ENCODE results near the gene CD209.

Gene CD209

GRCh38 chr19:7739801-7740681, 7.3 kb downstream of the CD209 start:
- Histone ChIP-seq H2AK5ac (ENCODE audit: low read length) (no peak overlapping the region), H3K27ac (ENCODE audit: low read depth, low read length) (no peak overlapping the region), H3K36me3 (ENCODE audit: control insufficient read depth in 1 of 2, insufficient read depth in 2 of 2, low read length in 2 of 2) (no peaks in the 10 kb centered on the region), H3K79me2 (ENCODE audit: control insufficient read depth, insufficient read depth, low read length, poor library complexity) (no peaks in the 10 kb centered on the region), H3K23ac (ENCODE audit: low read length) (no peak overlapping the region), H3K4me3 (ENCODE audit: low read depth, low read length) (no peak overlapping the region), H3K18ac (ENCODE audit: low read length) (no peak overlapping the region), H3K27me3 (ENCODE audit: insufficient read depth, low read length) (no peaks in the 10 kb centered on the region), H4K8ac (ENCODE audit: low read depth, low read length) (no peak overlapping the region), H2BK5ac (ENCODE audit: low read depth, low read length, poor library complexity) (no peak overlapping the region), H3K4me2 (ENCODE audit: low read length) (no peak overlapping the region), H3K4me1 (ENCODE audit: control insufficient read depth in 1 of 2, insufficient read depth in 2 of 2, low read length in 2 of 2) (no peaks in the 10 kb centered on the region), H2BK120ac (ENCODE audit: insufficient read depth, low read length, poor library complexity) (no peak overlapping the region), H3K9me3 (ENCODE audit: insufficient read depth, low read depth, low read length) (no peaks in the 10 kb centered on the region), H4K12ac (ENCODE audit: low read depth, low read length) (no peak overlapping the region), H2AFZ (ENCODE audit: insufficient read depth, low read length, poor library complexity) (no peak overlapping the region), H3K79me1 (ENCODE audit: low read length) (no peaks in the 10 kb centered on the region), H3K9ac (ENCODE audit: low read length) (no peak overlapping the region), H4K91ac (ENCODE audit: low read depth, low read length) (no peak overlapping the region), H2BK12ac (ENCODE audit: low read length) (no peak overlapping the region), H3K4ac (ENCODE audit: low read depth, low read length) (no peak overlapping the region), H3K14ac (ENCODE audit: low read length) (no peak overlapping the region)
- no peak for DNase-seq
- no CpG with 5 or more reads among the region's 19 CpGs for WGBS (ENCODE audit: extremely low coverage, insufficient coverage, insufficient read length)

GRCh38 chr19:7739211-7739755, 8.1 kb downstream of the CD209 start:
- no peak overlapping the region for H4K12ac ChIP-seq (ENCODE audit: low read depth, low read length)
- no peak overlapping the region for H4K91ac ChIP-seq (ENCODE audit: low read depth, low read length)

GRCh38 chr19:7738023-7738422, 9.3 kb downstream of the CD209 start:
- no CpG with 5 or more reads among the region's 7 CpGs for WGBS (ENCODE audit: extremely low coverage, insufficient coverage, insufficient read length)

More at GRCh38 chr19:7739211-7739755, 8.1 kb downstream of the CD209 start:
- H2BK12ac ChIP-seq (ENCODE audit: low read length) = no peak overlapping the region
- no peak overlapping the region for H3K23ac ChIP-seq (ENCODE audit: low read length)
- H2AK5ac ChIP-seq (ENCODE audit: low read length) = no peak overlapping the region
- no peak overlapping the region for H3K9ac ChIP-seq (ENCODE audit: low read length)
- no peak overlapping the region for H4K8ac ChIP-seq (ENCODE audit: low read depth, low read length)
- no peak for DNase-seq
- no peak overlapping the region for H2BK5ac ChIP-seq (ENCODE audit: low read depth, low read length, poor library complexity)
- no peak overlapping the region for H3K14ac ChIP-seq (ENCODE audit: low read length)
- H3K79me2 ChIP-seq (ENCODE audit: control insufficient read depth, insufficient read depth, low read length, poor library complexity) = no peaks in the 10 kb centered on the region
- no peak overlapping the region for H2AFZ ChIP-seq (ENCODE audit: insufficient read depth, low read length, poor library complexity)
- H3K27me3 ChIP-seq (ENCODE audit: insufficient read depth, low read length) = no peaks in the 10 kb centered on the region
- H3K4me3 ChIP-seq (ENCODE audit: low read depth, low read length) = no peak overlapping the region
- no peak overlapping the region for H3K4ac ChIP-seq (ENCODE audit: low read depth, low read length)
- no peak overlapping the region for H2BK120ac ChIP-seq (ENCODE audit: insufficient read depth, low read length, poor library complexity)
- no peak overlapping the region for H3K18ac ChIP-seq (ENCODE audit: low read length)
- no peak overlapping the region for H3K27ac ChIP-seq (ENCODE audit: low read depth, low read length)
- no CpG with 5 or more reads among the region's 2 CpGs for WGBS (ENCODE audit: extremely low coverage, insufficient coverage, insufficient read length)
- H3K79me1 ChIP-seq (ENCODE audit: low read length) = no peaks in the 10 kb centered on the region
- H3K9me3 ChIP-seq (ENCODE audit: insufficient read depth, low read depth, low read length) = no peaks in the 10 kb centered on the region
- H3K4me1 ChIP-seq (ENCODE audit: control insufficient read depth in 1 of 2, insufficient read depth in 2 of 2, low read length in 2 of 2) = no peaks in the 10 kb centered on the region
- no peaks in the 10 kb centered on the region for H3K36me3 ChIP-seq (ENCODE audit: control insufficient read depth in 1 of 2, insufficient read depth in 2 of 2, low read length in 2 of 2)
- no peak overlapping the region for H3K4me2 ChIP-seq (ENCODE audit: low read length)

GRCh38 chr19:7737215-7737614, 10.1 kb downstream of the CD209 start:
- Histone ChIP-seq H2AFZ (ENCODE audit: insufficient read depth, low read length, poor library complexity) (no peak overlapping the region), H4K91ac (ENCODE audit: low read depth, low read length) (no peak overlapping the region), H4K12ac (ENCODE audit: low read depth, low read length) (no peak overlapping the region), H3K23ac (ENCODE audit: low read length) (no peak overlapping the region), H2BK12ac (ENCODE audit: low read length) (no peak overlapping the region), H3K79me1 (ENCODE audit: low read length) (no peaks in the 10 kb centered on the region), H3K27ac (ENCODE audit: low read depth, low read length) (no peak overlapping the region), H3K18ac (ENCODE audit: low read length) (no peak overlapping the region), H2AK5ac (ENCODE audit: low read length) (no peak overlapping the region), H4K8ac (ENCODE audit: low read depth, low read length) (no peak overlapping the region), H3K79me2 (ENCODE audit: control insufficient read depth, insufficient read depth, low read length, poor library complexity) (no peaks in the 10 kb centered on the region), H2BK5ac (ENCODE audit: low read depth, low read length, poor library complexity) (no peak overlapping the region), H3K36me3 (ENCODE audit: control insufficient read depth in 1 of 2, insufficient read depth in 2 of 2, low read length in 2 of 2) (no peaks in the 10 kb centered on the region), H3K4ac (ENCODE audit: low read depth, low read length) (no peak overlapping the region), H3K9ac (ENCODE audit: low read length) (no peak overlapping the region), H3K14ac (ENCODE audit: low read length) (no peak overlapping the region), H3K4me3 (ENCODE audit: low read depth, low read length) (no peak overlapping the region), H3K9me3 (ENCODE audit: insufficient read depth, low read depth, low read length) (no peaks in the 10 kb centered on the region), H3K4me2 (ENCODE audit: low read length) (no peak overlapping the region), H3K27me3 (ENCODE audit: insufficient read depth, low read length) (no peaks in the 10 kb centered on the region), H3K4me1 (ENCODE audit: control insufficient read depth in 1 of 2, insufficient read depth in 2 of 2, low read length in 2 of 2) (no peaks in the 10 kb centered on the region), H2BK120ac (ENCODE audit: insufficient read depth, low read length, poor library complexity) (no peak overlapping the region)
- peak in 1 of 2 donors; percentile 45 for DNase-seq
- no CpG with 5 or more reads among the region's 11 CpGs for WGBS (ENCODE audit: extremely low coverage, insufficient coverage, insufficient read length)

More at GRCh38 chr19:7738023-7738422, 9.3 kb downstream of the CD209 start:
- no peak overlapping the region for H2BK12ac ChIP-seq (ENCODE audit: low read length)
- H3K9me3 ChIP-seq (ENCODE audit: insufficient read depth, low read depth, low read length) = no peaks in the 10 kb centered on the region
- H3K18ac ChIP-seq (ENCODE audit: low read length) = no peak overlapping the region
- H3K23ac ChIP-seq (ENCODE audit: low read length) = no peak overlapping the region
- no peaks in the 10 kb centered on the region for H3K79me1 ChIP-seq (ENCODE audit: low read length)
- H3K9ac ChIP-seq (ENCODE audit: low read length) = no peak overlapping the region
- H3K4ac ChIP-seq (ENCODE audit: low read depth, low read length) = no peak overlapping the region
- H2AK5ac ChIP-seq (ENCODE audit: low read length) = no peak overlapping the region
- no peak overlapping the region for H2BK120ac ChIP-seq (ENCODE audit: insufficient read depth, low read length, poor library complexity)
- H3K27me3 ChIP-seq (ENCODE audit: insufficient read depth, low read length) = no peaks in the 10 kb centered on the region
- H3K79me2 ChIP-seq (ENCODE audit: control insufficient read depth, insufficient read depth, low read length, poor library complexity) = no peaks in the 10 kb centered on the region
- H3K4me1 ChIP-seq (ENCODE audit: control insufficient read depth in 1 of 2, insufficient read depth in 2 of 2, low read length in 2 of 2) = no peaks in the 10 kb centered on the region
- no peak overlapping the region for H3K4me3 ChIP-seq (ENCODE audit: low read depth, low read length)
- no peak overlapping the region for H3K14ac ChIP-seq (ENCODE audit: low read length)
- H4K91ac ChIP-seq (ENCODE audit: low read depth, low read length) = no peak overlapping the region
- DNase-seq = no peak
- no peak overlapping the region for H3K27ac ChIP-seq (ENCODE audit: low read depth, low read length)
- H2AFZ ChIP-seq (ENCODE audit: insufficient read depth, low read length, poor library complexity) = no peak overlapping the region
- no peaks in the 10 kb centered on the region for H3K36me3 ChIP-seq (ENCODE audit: control insufficient read depth in 1 of 2, insufficient read depth in 2 of 2, low read length in 2 of 2)
- H4K12ac ChIP-seq (ENCODE audit: low read depth, low read length) = no peak overlapping the region
- no peak overlapping the region for H2BK5ac ChIP-seq (ENCODE audit: low read depth, low read length, poor library complexity)
- no peak overlapping the region for H3K4me2 ChIP-seq (ENCODE audit: low read length)
- H4K8ac ChIP-seq (ENCODE audit: low read depth, low read length) = no peak overlapping the region
